ENCODE data around the gene CLEC11A. TPM values are rescaled to one million over a fixed set of nuclear protein-coding genes. Genes with fewer than 3 reads are reported as not detected.

The CLEC11A gene
- total and polyA plus RNA-seq, 2 experiments from 2014 or later = 122 to 164 TPM

- Histone ChIP-seq H4K20me1 (ENCODE audit: insufficient read depth) (no peaks in the 10 kb centered on the region), H3K9me2 (ENCODE audit: insufficient read depth) (no peaks in the 10 kb centered on the region), H3K4me3 (no peak overlapping the region), H3K27ac (no peak overlapping the region), H3K4me2 (ENCODE audit: unreplicated experiment) (no peak overlapping the region), H3K9ac (no peak overlapping the region), H3K4me1 (ENCODE audit: insufficient read depth) (no peaks in the 10 kb centered on the region), H3K27me3 (replicated peaks; ENCODE audit: insufficient read depth) (no peaks in the 10 kb centered on the region), H2AFZ (no peak overlapping the region), H3K79me2 (ENCODE audit: insufficient read depth) (no peaks in the 10 kb centered on the region), H3K36me3 (ENCODE audit: low read depth) (no peaks in the 10 kb centered on the region), H3F3A (ENCODE audit: insufficient read depth) (no peaks in the 10 kb centered on the region), H3K9me3 (ENCODE audit: low read depth) (no peaks in the 10 kb centered on the region)
- no peak for DNase-seq
- in situ Hi-C loops (cut with MboI) = no loop called here
- 52 to 62% methylated on average over 18 to 22 of the region's 22 CpGs for WGBS, 2 experiments (ENCODE audit: low coverage in 1 of 2, low lambda C conversion rate in 2 of 2, missing lambda C conversion rate in 2 of 2)
- no peak for TF ChIP-seq EZH2phosphoT487 (IDR thresholded peaks at IDR 0.05; ENCODE audit: insufficient read depth, low read depth)
- TF ChIP-seq EZH2 (IDR thresholded peaks at IDR 0.05; ENCODE audit: insufficient read depth, poor library complexity, severe bottlenecking) = no peak
Observed at GRCh38 chr19:50703915-50704796, 19.0 kb upstream of the CLEC11A start.

GRCh38 chr19:50705422-50706019, 17.6 kb upstream of the CLEC11A start:
- no peaks in the 10 kb centered on the region for H3K4me1 ChIP-seq (ENCODE audit: insufficient read depth)
- no peak overlapping the region for H2AFZ ChIP-seq
- no peaks in the 10 kb centered on the region for H3K9me3 ChIP-seq (ENCODE audit: low read depth)
- 23 to 25% methylated on average over 9 of the region's 9 CpGs for WGBS, 2 experiments (ENCODE audit: low coverage in 1 of 2, low lambda C conversion rate in 2 of 2, missing lambda C conversion rate in 2 of 2)
- H3K9me2 ChIP-seq (ENCODE audit: insufficient read depth) = no peaks in the 10 kb centered on the region
- H3K4me3 ChIP-seq = no peak overlapping the region
- TF ChIP-seq EZH2 (IDR thresholded peaks at IDR 0.05; ENCODE audit: insufficient read depth, poor library complexity, severe bottlenecking) (no peak), EZH2phosphoT487 (IDR thresholded peaks at IDR 0.05; ENCODE audit: insufficient read depth, low read depth) (no peak)
- no peak overlapping the region for H3K4me2 ChIP-seq (ENCODE audit: unreplicated experiment)
- no peaks in the 10 kb centered on the region for H3K27me3 ChIP-seq (replicated peaks; ENCODE audit: insufficient read depth)
- no peak overlapping the region for H3K9ac ChIP-seq
- no peaks in the 10 kb centered on the region for H3F3A ChIP-seq (ENCODE audit: insufficient read depth)
- no peaks in the 10 kb centered on the region for H4K20me1 ChIP-seq (ENCODE audit: insufficient read depth)
- no peak overlapping the region for H3K27ac ChIP-seq
- DNase-seq = peak; percentile 88
- in situ Hi-C loops (cut with MboI) = no loop called here
- no peaks in the 10 kb centered on the region for H3K79me2 ChIP-seq (ENCODE audit: insufficient read depth)
- no peaks in the 10 kb centered on the region for H3K36me3 ChIP-seq (ENCODE audit: low read depth)

DNA sequence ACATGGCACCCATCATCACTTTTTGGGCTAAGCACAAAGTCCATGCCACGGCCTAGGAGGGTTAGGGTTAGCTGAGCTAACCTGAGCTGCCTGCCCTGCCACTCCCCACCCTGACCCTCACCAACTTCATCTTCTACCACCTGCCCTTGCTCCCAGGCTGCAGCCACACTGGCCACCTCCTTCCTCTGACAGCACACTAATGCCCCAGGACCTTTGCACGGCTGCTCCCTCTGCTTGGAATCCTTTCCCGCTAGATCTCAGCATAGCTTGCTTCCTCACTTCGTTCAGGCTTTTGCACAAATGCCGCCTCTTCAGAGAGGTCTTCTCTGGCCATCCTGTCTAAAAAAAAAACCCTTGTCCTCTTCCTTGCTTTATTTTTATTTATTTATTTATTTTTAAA, 16.8 kb upstream of the CLEC11A start:
- Histone ChIP-seq H4K20me1 (ENCODE audit: insufficient read depth) (no peaks in the 10 kb centered on the region), H3K79me2 (ENCODE audit: insufficient read depth) (no peaks in the 10 kb centered on the region), H3K9me3 (ENCODE audit: low read depth) (no peaks in the 10 kb centered on the region), H3K9ac (no peak overlapping the region), H3F3A (ENCODE audit: insufficient read depth) (no peaks in the 10 kb centered on the region), H3K27me3 (replicated peaks; ENCODE audit: insufficient read depth) (no peaks in the 10 kb centered on the region), H2AFZ (no peak overlapping the region), H3K9me2 (ENCODE audit: insufficient read depth) (no peaks in the 10 kb centered on the region), H3K36me3 (ENCODE audit: low read depth) (no peaks in the 10 kb centered on the region), H3K4me3 (no peak overlapping the region), H3K4me2 (ENCODE audit: unreplicated experiment) (no peak overlapping the region), H3K27ac (no peak overlapping the region), H3K4me1 (ENCODE audit: insufficient read depth) (no peaks in the 10 kb centered on the region)
- DNase-seq = no peak
- TF ChIP-seq EZH2 (IDR thresholded peaks at IDR 0.05; ENCODE audit: insufficient read depth, poor library complexity, severe bottlenecking) (no peak), EZH2phosphoT487 (IDR thresholded peaks at IDR 0.05; ENCODE audit: insufficient read depth, low read depth) (no peak)
- in situ Hi-C loops (cut with MboI) = no loop called here
- WGBS, 2 experiments (ENCODE audit: low coverage in 1 of 2, low lambda C conversion rate in 2 of 2, missing lambda C conversion rate in 2 of 2) = 50 to 61% methylated on average over 5 of the region's 5 CpGs

DNA sequence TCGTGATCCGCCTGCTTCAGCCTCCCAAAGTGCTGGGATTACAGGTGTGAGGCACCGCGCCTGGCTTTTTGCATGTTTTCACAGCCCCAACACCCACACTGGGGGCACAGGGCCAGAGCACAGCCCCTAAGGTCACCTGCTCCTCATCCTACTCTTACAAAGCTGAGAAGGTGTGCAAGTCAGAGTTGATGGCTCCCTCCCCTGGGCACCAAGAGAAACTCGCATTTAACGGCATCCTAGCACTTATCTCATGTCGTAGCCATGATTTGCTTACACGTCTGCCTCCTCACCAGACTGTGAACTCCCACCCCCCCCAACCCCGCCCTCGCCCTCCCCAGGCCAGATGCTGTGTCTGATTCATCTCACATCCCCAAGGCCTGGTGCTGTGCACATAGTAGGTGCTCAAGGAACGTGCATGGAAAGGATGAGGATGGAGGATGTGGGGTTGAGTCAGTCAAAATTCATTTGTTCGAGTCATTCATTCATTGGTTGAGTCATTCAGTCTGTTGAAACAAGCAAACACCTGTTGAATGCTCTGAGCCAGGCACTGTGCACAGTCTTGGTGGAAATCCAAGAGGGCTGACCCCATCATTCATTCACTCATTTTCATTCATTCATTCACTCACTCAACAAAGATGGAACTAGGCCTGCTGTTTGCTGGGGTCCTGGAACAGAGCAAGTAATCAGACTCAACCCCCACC, 14.8 kb upstream of the CLEC11A start:
- H3K4me3 ChIP-seq = no peak overlapping the region
- in situ Hi-C loops (cut with MboI) = no loop called here
- H4K20me1 ChIP-seq (ENCODE audit: insufficient read depth) = no peaks in the 10 kb centered on the region
- DNase-seq = no peak
- no peak overlapping the region for H3K9ac ChIP-seq
- no peaks in the 10 kb centered on the region for H3K79me2 ChIP-seq (ENCODE audit: insufficient read depth)
- no peak overlapping the region for H2AFZ ChIP-seq
- no peaks in the 10 kb centered on the region for H3K36me3 ChIP-seq (ENCODE audit: low read depth)
- H3F3A ChIP-seq (ENCODE audit: insufficient read depth) = no peaks in the 10 kb centered on the region
- TF ChIP-seq EZH2phosphoT487 (IDR thresholded peaks at IDR 0.05; ENCODE audit: insufficient read depth, low read depth) = no peak
- no peak for TF ChIP-seq EZH2 (IDR thresholded peaks at IDR 0.05; ENCODE audit: insufficient read depth, poor library complexity, severe bottlenecking)
- no peaks in the 10 kb centered on the region for H3K4me1 ChIP-seq (ENCODE audit: insufficient read depth)
- no peaks in the 10 kb centered on the region for H3K27me3 ChIP-seq (replicated peaks; ENCODE audit: insufficient read depth)
- H3K4me2 ChIP-seq (ENCODE audit: unreplicated experiment) = no peak overlapping the region
- no peaks in the 10 kb centered on the region for H3K9me3 ChIP-seq (ENCODE audit: low read depth)
- 86% methylated on average over 12 of the region's 12 CpGs for WGBS, 2 experiments (ENCODE audit: low coverage in 1 of 2, low lambda C conversion rate in 2 of 2, missing lambda C conversion rate in 2 of 2)
- no peak overlapping the region for H3K27ac ChIP-seq
- H3K9me2 ChIP-seq (ENCODE audit: insufficient read depth) = no peaks in the 10 kb centered on the region

Measured in GM23248 (cell line).